PC-9 (cell line): ENCODE results near the gene FAM131A.

Experiments
- EZH2 ChIP-seq: fragments of 200-600 bp; sonication (generic); IDR thresholded peaks from 2 replicates; pipeline ENCODE4 v1.8.0; 2017; ENCODE audit warnings: antibody characterized with exemption, low read depth
- TF ChIP-seq, protein P1 (sequence below): fragments of 200-600 bp; sonication (generic); conservative IDR thresholded peaks from 2 replicates; pipeline ENCODE4 v1.6.1; 2017; ENCODE audit warnings: mixed run types, antibody characterized with exemption, mild to moderate bottlenecking, moderate library complexity

DNA sequence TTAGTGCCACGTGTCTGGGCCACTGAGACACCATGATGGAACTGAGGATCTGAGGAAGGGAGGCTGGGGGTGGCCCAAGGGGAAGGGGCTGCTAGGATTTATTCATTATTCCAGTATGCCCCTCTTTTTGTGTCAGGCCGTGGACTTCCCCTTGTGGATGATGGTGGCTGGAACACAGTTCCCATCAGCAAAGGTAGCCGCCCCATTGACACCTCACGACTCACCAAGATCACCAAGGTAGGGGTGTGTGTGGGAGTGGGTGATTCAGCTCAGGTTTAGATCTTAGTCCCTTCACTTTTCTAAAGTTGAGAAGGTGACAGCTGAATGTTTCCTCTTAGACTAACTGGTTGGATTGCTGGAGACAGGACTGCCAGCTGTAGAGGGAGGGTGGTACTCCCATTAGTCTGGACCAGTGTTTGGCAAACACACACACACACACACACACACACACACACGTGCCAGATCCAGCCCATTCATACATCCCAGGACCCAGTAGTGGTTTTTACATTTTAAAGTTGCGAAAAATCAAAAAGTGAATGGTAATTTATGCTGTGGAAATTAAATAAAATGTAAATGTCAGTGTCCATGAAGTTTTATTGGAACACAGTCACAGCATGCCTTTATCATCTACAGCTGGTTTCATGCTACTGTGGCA is 11.6 kb upstream of the FAM131A start:
- TF ChIP-seq, protein P1, sequence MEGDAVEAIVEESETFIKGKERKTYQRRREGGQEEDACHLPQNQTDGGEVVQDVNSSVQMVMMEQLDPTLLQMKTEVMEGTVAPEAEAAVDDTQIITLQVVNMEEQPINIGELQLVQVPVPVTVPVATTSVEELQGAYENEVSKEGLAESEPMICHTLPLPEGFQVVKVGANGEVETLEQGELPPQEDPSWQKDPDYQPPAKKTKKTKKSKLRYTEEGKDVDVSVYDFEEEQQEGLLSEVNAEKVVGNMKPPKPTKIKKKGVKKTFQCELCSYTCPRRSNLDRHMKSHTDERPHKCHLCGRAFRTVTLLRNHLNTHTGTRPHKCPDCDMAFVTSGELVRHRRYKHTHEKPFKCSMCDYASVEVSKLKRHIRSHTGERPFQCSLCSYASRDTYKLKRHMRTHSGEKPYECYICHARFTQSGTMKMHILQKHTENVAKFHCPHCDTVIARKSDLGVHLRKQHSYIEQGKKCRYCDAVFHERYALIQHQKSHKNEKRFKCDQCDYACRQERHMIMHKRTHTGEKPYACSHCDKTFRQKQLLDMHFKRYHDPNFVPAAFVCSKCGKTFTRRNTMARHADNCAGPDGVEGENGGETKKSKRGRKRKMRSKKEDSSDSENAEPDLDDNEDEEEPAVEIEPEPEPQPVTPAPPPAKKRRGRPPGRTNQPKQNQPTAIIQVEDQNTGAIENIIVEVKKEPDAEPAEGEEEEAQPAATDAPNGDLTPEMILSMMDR: no peak
- TF ChIP-seq EZH2: no peak
